GM23338 (cell line): ENCODE measurements around the gene MDM4. TPM values are rescaled to one million over a fixed set of nuclear protein-coding genes. Genes with fewer than 3 reads are reported as not detected.

Experiments
- ATAC-seq: fragments of 200-7000 bp; cut with Tn5 transposase; 3 replicates; pipeline ENCODE4 v1.9.1; 2020
- DNase-seq: peaks from one replicate; pipeline ENCODE4 v3.0.0-alpha.2; 2015; ENCODE audit warnings: low spot score
- H2AFZ ChIP-seq: fragments of 200-600 bp; sonication (generic); 2 replicates; pipeline ENCODE4 v1.8.0; 2016; ENCODE audit warnings: antibody characterized with exemption, mild to moderate bottlenecking, moderate library complexity
- H3F3A ChIP-seq: fragments of 200-600 bp; sonication (generic); replicated peaks from 2 replicates; pipeline ENCODE4 v1.8.0; 2017; ENCODE audit warnings: antibody characterized with exemption, mixed run types, low read depth
- H3K27ac ChIP-seq: fragments of 200-600 bp; sonication (generic); 2 replicates; pipeline ENCODE4 v1.6.1; 2016; ENCODE audit warnings: low read depth
- H3K27me3 ChIP-seq: fragments of 200-600 bp; sonication (generic); 2 replicates; pipeline ENCODE4 v1.8.0; 2016; ENCODE audit warnings: mild to moderate bottlenecking, mixed run types, moderate library complexity; ENCODE audit not compliant: insufficient read depth
- H3K36me3 ChIP-seq: fragments of 200-600 bp; sonication (generic); 2 replicates; pipeline ENCODE4 v1.8.0; 2016; ENCODE audit warnings: mild to moderate bottlenecking; ENCODE audit not compliant: insufficient read depth
- H3K4me1 ChIP-seq: fragments of 200-600 bp; sonication (generic); 2 replicates; pipeline ENCODE4 v1.8.0; 2016; ENCODE audit warnings: mild to moderate bottlenecking, moderate library complexity; ENCODE audit not compliant: insufficient read depth
- H3K4me2 ChIP-seq: fragments of 200-600 bp; sonication (generic); 2 replicates; pipeline ENCODE4 v1.7.1; 2017; ENCODE audit warnings: mixed run types
- H3K4me3 ChIP-seq: fragments of 200-600 bp; sonication (generic); 2 replicates; pipeline ENCODE4 v1.6.1; 2016; ENCODE audit warnings: mixed run types
- H3K79me2 ChIP-seq: fragments of 200-600 bp; sonication (generic); replicated peaks from 2 replicates; pipeline ENCODE4 v1.8.0; 2017; ENCODE audit warnings: mild to moderate bottlenecking; ENCODE audit not compliant: insufficient read depth
- H3K9me2 ChIP-seq: fragments of 200-600 bp; sonication (generic); 2 replicates; pipeline ENCODE4 v1.8.0; 2017; ENCODE audit not compliant: insufficient read depth
- H4K20me1 ChIP-seq: fragments of 200-600 bp; sonication (generic); replicated peaks from 2 replicates; pipeline ENCODE4 v1.8.0; 2017; ENCODE audit warnings: mild to moderate bottlenecking; ENCODE audit not compliant: insufficient read depth
- H3K27ac Mint-ChIP-seq: 2 replicates; pipeline ENCODE4 v1.8.0; 2020; ENCODE audit warnings: inconsistent platforms, mild to moderate bottlenecking, moderate library complexity, mixed read lengths
- H3K27me3 Mint-ChIP-seq: 3 replicates; pipeline ENCODE4 v1.8.0; 2022; ENCODE audit warnings: low read depth, mild to moderate bottlenecking, moderate library complexity, mixed read lengths, inconsistent platforms; ENCODE audit not compliant: insufficient read depth, poor library complexity
- H3K36me3 Mint-ChIP-seq: 3 replicates; pipeline ENCODE4 v1.8.0; 2021; ENCODE audit warnings: low read depth, mild to moderate bottlenecking, inconsistent platforms, moderate library complexity, mixed read lengths
- H3K4me1 Mint-ChIP-seq: 3 replicates; pipeline ENCODE4 v1.8.0; 2020; ENCODE audit warnings: mild to moderate bottlenecking, inconsistent platforms, mixed read lengths
- H3K4me3 Mint-ChIP-seq: 3 replicates; pipeline ENCODE4 v1.8.0; 2021; ENCODE audit warnings: moderate library complexity, mild to moderate bottlenecking, inconsistent platforms, mixed read lengths
- H3K9me3 Mint-ChIP-seq: 3 replicates; pipeline ENCODE4 v1.8.0; 2020; ENCODE audit warnings: moderate library complexity, mild to moderate bottlenecking, inconsistent platforms, mixed read lengths
- CREB1 ChIP-seq: fragments of 250-450 bp; sonication (Bioruptor Pico); IDR thresholded peaks from 2 replicates; pipeline ENCODE4 v1.5.0; 2020; ENCODE audit warnings: low read depth, mild to moderate bottlenecking, moderate library complexity
- ETS1 ChIP-seq: IDR thresholded peaks from 2 replicates; pipeline ENCODE4 v1.6.1; 2016; ENCODE audit warnings: antibody characterized with exemption
- EZH2 ChIP-seq: fragments of 200-600 bp; sonication (generic); IDR thresholded peaks from one replicate; pipeline ENCODE4 v1.8.0; 2017; ENCODE audit warnings: antibody characterized with exemption, mild to moderate bottlenecking, low read depth; ENCODE audit not compliant: unreplicated experiment
- EZH2phosphoT487 ChIP-seq: fragments of 200-600 bp; sonication (generic); IDR thresholded peaks from one replicate; pipeline ENCODE4 v1.8.1; 2018; ENCODE audit warnings: antibody characterized with exemption; ENCODE audit not compliant: unreplicated experiment
- JUNB ChIP-seq: IDR thresholded peaks from one replicate; pipeline ENCODE4 v1.6.1; 2016; ENCODE audit warnings: antibody characterized with exemption; ENCODE audit not compliant: unreplicated experiment
- NANOG ChIP-seq: IDR thresholded peaks from 2 replicates; pipeline ENCODE4 v1.6.1; 2016; ENCODE audit warnings: antibody characterized with exemption, borderline replicate concordance
- POLR2AphosphoS5 ChIP-seq: IDR thresholded peaks from 2 replicates; pipeline ENCODE4 v1.6.1; 2016; ENCODE audit warnings: antibody characterized with exemption, low read depth
- REST ChIP-seq: IDR thresholded peaks from one replicate; pipeline ENCODE4 v1.6.1; 2018; ENCODE audit warnings: antibody characterized with exemption; ENCODE audit not compliant: unreplicated experiment
- STAT1 ChIP-seq: IDR thresholded peaks from one replicate; pipeline ENCODE4 v1.6.1; 2016; ENCODE audit warnings: antibody characterized with exemption; ENCODE audit not compliant: unreplicated experiment
- ZNF114 ChIP-seq: fragments of 250-450 bp; sonication (Bioruptor Pico); IDR thresholded peaks from 2 replicates; pipeline ENCODE4 v1.5.0; 2020; ENCODE audit warnings: mild to moderate bottlenecking, moderate library complexity
- ZNF331 ChIP-seq: fragments of 250-450 bp; sonication (Bioruptor Pico); IDR thresholded peaks from 2 replicates; pipeline ENCODE4 v1.5.0; 2020; ENCODE audit warnings: low read depth, mild to moderate bottlenecking, moderate library complexity
- polyA plus RNA-seq: library from polyadenylated mRNA; unstranded; fragments of >200 nt; fragmentation: Nextera tagmentation; extraction: Ambion mirVana; gene quantifications from 2 replicates; pipeline ENCODE4 v1.2.1, GENCODE V29; 2016
- total RNA-seq: library from RNA; depleted of rRNA; stranded (reverse); fragments of >200 nt; shearing (Covaris generic); gene quantifications from 2 replicates; pipeline ENCODE4 v1.2.3, GENCODE V29; 2014

Gene MDM4
- total and polyA plus RNA-seq, 2 experiments from 2014 or later = 24.8 to 56.1 TPM

- peaks cover 18% of the 10 kb centered on the region for H3K4me1 Mint-ChIP-seq
- H3K4me3 ChIP-seq = no peak overlapping the region
- peaks cover 21% of the 10 kb centered on the region for H3K36me3 Mint-ChIP-seq
- no peaks in the 10 kb centered on the region for H3K9me3 Mint-ChIP-seq
- peaks cover 3% of the 10 kb centered on the region for H3K27me3 Mint-ChIP-seq
- no peak overlapping the region for H2AFZ ChIP-seq
- ATAC-seq (peak; percentile 51), DNase-seq (no peak)
- H4K20me1 ChIP-seq = no peaks in the 10 kb centered on the region
- no peak overlapping the region for H3K27ac Mint-ChIP-seq
- no peaks in the 10 kb centered on the region for H3K27me3 ChIP-seq
- no peaks in the 10 kb centered on the region for H3F3A ChIP-seq
- H3K9me2 ChIP-seq = no peaks in the 10 kb centered on the region
- H3K4me1 ChIP-seq = no peaks in the 10 kb centered on the region
- H3K27ac ChIP-seq = no peak overlapping the region
- H3K4me3 Mint-ChIP-seq = no peak overlapping the region
- TF ChIP-seq NANOG (no peak), ZNF114 (CRISPR knock-in tag) (no peak), JUNB (no peak), STAT1 (no peak), ETS1 (no peak), REST (no peak), EZH2 (no peak)
- no peaks in the 10 kb centered on the region for H3K36me3 ChIP-seq
- no peak overlapping the region for H3K4me2 ChIP-seq
- no peaks in the 10 kb centered on the region for H3K79me2 ChIP-seq
Measured at GRCh38 chr1:204466416-204467405, 49.5 kb upstream of the MDM4 start.

GRCh38 chr1:204468206-204468605 is 48.0 kb upstream of the MDM4 start:
- Histone ChIP-seq H3K4me1 (no peaks in the 10 kb centered on the region), H3K4me3 (no peak overlapping the region), H3K27me3 (no peaks in the 10 kb centered on the region), H4K20me1 (no peaks in the 10 kb centered on the region), H3K79me2 (no peaks in the 10 kb centered on the region), H3F3A (no peaks in the 10 kb centered on the region), H3K27ac (no peak overlapping the region), H3K4me2 (no peak overlapping the region), H3K36me3 (no peaks in the 10 kb centered on the region), H2AFZ (no peak overlapping the region), H3K9me2 (no peaks in the 10 kb centered on the region)
- Mint-ChIP-seq H3K27ac (no peak overlapping the region), H3K4me3 (no peak overlapping the region), H3K4me1 (peaks cover 21% of the 10 kb centered on the region), H3K9me3 (no peaks in the 10 kb centered on the region), H3K27me3 (peaks cover 3% of the 10 kb centered on the region), H3K36me3 (peaks cover 10% of the 10 kb centered on the region)
- DNase-seq (no peak), ATAC-seq (no peak)
- TF ChIP-seq ZNF331 (no peak), ZNF114 (CRISPR knock-in tag) (no peak), EZH2 (no peak), CREB1 (CRISPR knock-in tag) (no peak), ETS1 (no peak), STAT1 (no peak), NANOG (no peak), EZH2phosphoT487 (no peak), REST (no peak), JUNB (no peak), POLR2AphosphoS5 (no peak)
